Smooth muscle cell (in vitro differentiated cells): ENCODE measurements around the gene PANK2. TPM values are rescaled to one million over a fixed set of nuclear protein-coding genes. Genes with fewer than 3 reads are reported as not detected.

ENCODE experiments used
- DNase-seq: peaks from one replicate; lab custom pipeline; 2025; ENCODE audit not compliant: unreplicated experiment; lab: John Stamatoyannopoulos, UW
- H2AFZ ChIP-seq: fragments of 200-600 bp; sonication (generic); 2 replicates; pipeline ENCODE4 v1.6.0; 2016; ENCODE audit warnings: antibody characterized with exemption, low read depth, mild to moderate bottlenecking
- H3F3A ChIP-seq: fragments of 200-600 bp; sonication (generic); 2 replicates; pipeline ENCODE4 v1.6.0; 2017; ENCODE audit warnings: antibody characterized with exemption, low read depth
- H3K27ac ChIP-seq: fragments of 200-600 bp; sonication (generic); 2 replicates; pipeline ENCODE4 v1.5.1; 2016; ENCODE audit warnings: low read depth, mild to moderate bottlenecking
- H3K27me3 ChIP-seq: fragments of 200-600 bp; sonication (generic); 2 replicates; pipeline ENCODE4 v1.6.1; 2016; ENCODE audit warnings: low read depth, mild to moderate bottlenecking
- H3K36me3 ChIP-seq: fragments of 200-600 bp; sonication (generic); 2 replicates; pipeline ENCODE4 v1.5.1; 2016; ENCODE audit warnings: low read depth
- H3K4me1 ChIP-seq: fragments of 200-600 bp; sonication (generic); 2 replicates; pipeline ENCODE4 v1.5.1; 2016; ENCODE audit warnings: low read depth
- H3K4me2 ChIP-seq: fragments of 200-600 bp; sonication (generic); 2 replicates; pipeline ENCODE4 v1.6.0; 2016; ENCODE audit warnings: mild to moderate bottlenecking
- H3K4me3 ChIP-seq: fragments of 200-600 bp; sonication (generic); 2 replicates; pipeline ENCODE4 v1.5.1; 2016; ENCODE audit warnings: mild to moderate bottlenecking
- H3K79me2 ChIP-seq: fragments of 200-600 bp; sonication (generic); 2 replicates; pipeline ENCODE4 v1.6.0; 2016; ENCODE audit warnings: low read depth, mild to moderate bottlenecking
- H3K9ac ChIP-seq: fragments of 200-600 bp; sonication (generic); 2 replicates; pipeline ENCODE4 v1.6.0; 2016; ENCODE audit warnings: low read depth
- H3K9me3 ChIP-seq: fragments of 200-600 bp; sonication (generic); replicated peaks from 2 replicates; pipeline ENCODE4 v1.5.1; 2016; ENCODE audit warnings: low read depth
- H4K20me1 ChIP-seq: fragments of 200-600 bp; sonication (generic); 2 replicates; pipeline ENCODE4 v1.6.0; 2016; ENCODE audit warnings: low read depth
- WGBS: methylation state at CpG from one replicate; pipeline ENCODE4 v1.1.7; 2016; ENCODE audit warnings: low lambda C conversion rate; 5-methylcytosine and 5-hydroxymethylcytosine counted together
- polyA plus RNA-seq: library from polyadenylated mRNA; unstranded; fragments of >200 nt; fragmentation: Nextera tagmentation; extraction: Ambion mirVana; gene quantifications from 2 replicates; pipeline ENCODE4 v1.2.1, GENCODE V29; 2016
- total RNA-seq: library from RNA; depleted of rRNA; stranded (reverse); fragments of >200 nt; gene quantifications from 2 replicates; pipeline ENCODE4 v1.2.3, GENCODE V29; 2014
- TF ChIP-seq, protein P1 (sequence below): fragments of 200-600 bp; sonication (generic); IDR thresholded peaks from 2 replicates; pipeline ENCODE4 v1.5.1; 2017; ENCODE audit warnings: borderline replicate concordance, mild to moderate bottlenecking, antibody characterized with exemption; ENCODE audit not compliant: insufficient read depth, poor library complexity, severe bottlenecking

PANK2 gene
- total and polyA plus RNA-seq, 2 experiments from 2014 or later: 24.7 to 40.8 TPM

DNA sequence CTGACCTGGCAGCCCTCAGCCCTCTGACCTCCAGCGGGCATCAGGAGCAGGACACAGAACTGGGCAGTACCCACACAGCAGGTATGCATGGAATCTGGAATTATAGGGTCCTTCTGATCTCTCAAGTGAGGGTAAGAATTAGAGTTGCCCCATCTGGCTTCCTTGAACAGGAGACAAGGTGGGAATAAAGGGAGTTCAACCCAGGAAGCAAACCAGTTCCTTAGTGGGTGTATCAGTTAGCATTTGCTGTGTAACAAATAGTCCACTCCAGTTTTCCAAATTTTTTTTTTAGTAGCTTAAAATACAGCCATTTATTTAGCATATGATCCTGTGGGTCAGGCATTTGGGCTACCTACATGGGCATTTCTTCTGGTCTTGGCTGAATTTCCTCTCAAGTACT lies 26.9 kb upstream of the PANK2 start:
- Histone ChIP-seq H2AFZ (no peak overlapping the region), H4K20me1 (peaks cover 13% of the 10 kb centered on the region), H3K9ac (no peak overlapping the region), H3K4me3 (no peak overlapping the region), H3K79me2 (no peaks in the 10 kb centered on the region), H3K9me3 (no peaks in the 10 kb centered on the region), H3K27ac (no peak overlapping the region), H3K4me1 (no peaks in the 10 kb centered on the region), H3K27me3 (no peaks in the 10 kb centered on the region), H3K4me2 (no peak overlapping the region), H3K36me3 (peaks cover 9% of the 10 kb centered on the region), H3F3A (no peaks in the 10 kb centered on the region)
- WGBS: 96% methylated on average over 1 of the region's 1 CpG
- no peak for DNase-seq
- TF ChIP-seq, protein P1, sequence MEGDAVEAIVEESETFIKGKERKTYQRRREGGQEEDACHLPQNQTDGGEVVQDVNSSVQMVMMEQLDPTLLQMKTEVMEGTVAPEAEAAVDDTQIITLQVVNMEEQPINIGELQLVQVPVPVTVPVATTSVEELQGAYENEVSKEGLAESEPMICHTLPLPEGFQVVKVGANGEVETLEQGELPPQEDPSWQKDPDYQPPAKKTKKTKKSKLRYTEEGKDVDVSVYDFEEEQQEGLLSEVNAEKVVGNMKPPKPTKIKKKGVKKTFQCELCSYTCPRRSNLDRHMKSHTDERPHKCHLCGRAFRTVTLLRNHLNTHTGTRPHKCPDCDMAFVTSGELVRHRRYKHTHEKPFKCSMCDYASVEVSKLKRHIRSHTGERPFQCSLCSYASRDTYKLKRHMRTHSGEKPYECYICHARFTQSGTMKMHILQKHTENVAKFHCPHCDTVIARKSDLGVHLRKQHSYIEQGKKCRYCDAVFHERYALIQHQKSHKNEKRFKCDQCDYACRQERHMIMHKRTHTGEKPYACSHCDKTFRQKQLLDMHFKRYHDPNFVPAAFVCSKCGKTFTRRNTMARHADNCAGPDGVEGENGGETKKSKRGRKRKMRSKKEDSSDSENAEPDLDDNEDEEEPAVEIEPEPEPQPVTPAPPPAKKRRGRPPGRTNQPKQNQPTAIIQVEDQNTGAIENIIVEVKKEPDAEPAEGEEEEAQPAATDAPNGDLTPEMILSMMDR: no peak

DNA sequence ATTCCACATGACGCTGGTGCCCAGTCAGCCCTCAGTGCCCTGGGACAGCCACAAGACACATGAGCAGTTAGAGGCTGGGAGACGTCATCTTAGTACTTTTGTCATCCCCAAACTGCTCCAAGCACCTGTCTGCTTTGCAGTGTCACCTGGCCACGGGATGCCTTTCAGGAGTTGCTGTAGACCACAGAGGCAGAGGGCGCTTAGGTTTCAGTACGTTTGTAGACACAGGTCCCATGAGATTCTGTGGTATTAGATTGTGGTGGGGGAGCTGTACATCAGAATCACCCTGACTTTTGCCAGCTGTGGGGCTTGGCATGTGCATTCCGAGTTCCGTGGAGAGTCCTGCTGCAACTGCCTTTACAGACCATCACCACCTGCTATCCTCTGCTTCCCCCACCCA lies 25.9 kb upstream of the PANK2 start:
- no peaks in the 10 kb centered on the region for H3K4me1 ChIP-seq
- H3K4me3 ChIP-seq: no peak overlapping the region
- H2AFZ ChIP-seq: no peak overlapping the region
- peaks cover 9% of the 10 kb centered on the region for H3K36me3 ChIP-seq
- H4K20me1 ChIP-seq: peaks cover 12% of the 10 kb centered on the region
- no peaks in the 10 kb centered on the region for H3K79me2 ChIP-seq
- 92% methylated on average over 7 of the region's 7 CpGs for WGBS
- no peak overlapping the region for H3K4me2 ChIP-seq
- TF ChIP-seq, protein P1: no peak
- no peak for DNase-seq
- H3F3A ChIP-seq: no peaks in the 10 kb centered on the region
- no peaks in the 10 kb centered on the region for H3K27me3 ChIP-seq
- no peak overlapping the region for H3K9ac ChIP-seq
- no peaks in the 10 kb centered on the region for H3K9me3 ChIP-seq
- no peak overlapping the region for H3K27ac ChIP-seq

DNA sequence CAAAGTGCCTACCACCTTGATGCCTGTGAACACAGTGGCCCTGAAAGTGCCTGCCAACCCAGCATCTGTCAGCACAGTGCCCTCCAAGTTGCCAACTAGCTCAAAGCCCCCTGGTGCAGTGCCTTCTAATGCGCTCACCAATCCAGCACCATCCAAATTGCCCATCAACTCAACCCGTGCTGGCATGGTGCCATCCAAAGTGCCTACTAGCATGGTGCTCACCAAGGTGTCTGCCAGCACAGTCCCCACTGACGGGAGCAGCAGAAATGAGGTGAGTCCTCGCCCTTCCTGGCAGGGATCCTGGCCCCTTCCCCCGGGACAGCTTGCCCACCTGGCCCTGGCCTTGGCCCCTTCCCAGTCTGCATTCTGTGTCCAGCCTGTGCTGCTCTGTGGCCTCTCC lies 24.7 kb upstream of the PANK2 start:
- peaks cover 9% of the 10 kb centered on the region for H3K36me3 ChIP-seq
- H3F3A ChIP-seq: no peaks in the 10 kb centered on the region
- H3K4me2 ChIP-seq: no peak overlapping the region
- WGBS: 97% methylated on average over 5 of the region's 5 CpGs
- no peak overlapping the region for H3K4me3 ChIP-seq
- DNase-seq: no peak
- H3K27me3 ChIP-seq: no peaks in the 10 kb centered on the region
- H3K4me1 ChIP-seq: no peaks in the 10 kb centered on the region
- H3K27ac ChIP-seq: no peak overlapping the region
- no peak overlapping the region for H2AFZ ChIP-seq
- H3K79me2 ChIP-seq: no peaks in the 10 kb centered on the region
- H3K9ac ChIP-seq: no peak overlapping the region
- H4K20me1 ChIP-seq: peaks cover 12% of the 10 kb centered on the region
- H3K9me3 ChIP-seq: no peaks in the 10 kb centered on the region
- TF ChIP-seq, protein P1: no peak

DNA sequence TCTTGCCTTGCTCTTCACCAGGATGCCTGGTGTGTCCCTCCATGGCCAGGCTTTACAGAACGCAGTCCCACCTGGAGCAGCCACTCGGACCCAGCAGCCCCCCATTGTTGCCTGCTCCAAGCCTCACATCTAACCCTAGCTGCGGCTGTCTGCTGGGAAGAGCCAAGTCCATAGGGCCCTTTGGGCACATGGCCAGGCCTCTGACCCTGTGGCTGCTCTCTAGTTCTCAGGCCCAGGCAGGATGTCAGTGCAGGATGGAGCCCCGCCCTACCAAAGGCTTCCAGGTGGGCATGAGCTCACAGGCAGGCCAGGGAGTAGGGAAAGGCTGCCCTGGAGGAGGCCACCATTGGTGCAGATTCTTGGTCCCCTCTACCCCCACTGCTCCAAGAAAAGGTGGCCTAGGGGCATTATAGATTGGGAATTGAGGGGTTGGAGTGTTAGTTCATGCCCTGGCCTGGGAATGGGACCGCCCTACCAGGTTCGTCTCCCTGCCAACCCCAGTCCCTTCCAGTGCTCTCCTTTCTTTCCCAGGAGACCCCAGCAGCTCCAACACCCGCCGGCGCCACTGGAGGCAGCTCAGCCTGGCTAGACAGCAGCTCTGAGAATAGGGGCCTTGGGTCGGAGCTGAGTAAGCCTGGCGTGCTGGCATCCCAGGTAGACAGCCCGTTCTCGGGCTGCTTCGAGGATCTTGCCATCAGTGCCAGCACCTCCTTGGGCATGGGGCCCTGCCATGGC lies 23.9 kb upstream of the PANK2 start:
- Histone ChIP-seq H3K4me3 (no peak overlapping the region), H3K27me3 (no peaks in the 10 kb centered on the region), H3K9me3 (no peaks in the 10 kb centered on the region), H3K36me3 (peaks cover 9% of the 10 kb centered on the region), H3K79me2 (no peaks in the 10 kb centered on the region), H2AFZ (no peak overlapping the region), H3K27ac (no peak overlapping the region), H3F3A (no peaks in the 10 kb centered on the region), H3K9ac (no peak overlapping the region), H3K4me1 (no peaks in the 10 kb centered on the region), H4K20me1 (peaks cover 12% of the 10 kb centered on the region), H3K4me2 (no peak overlapping the region)
- TF ChIP-seq, protein P1: no peak
- 97% methylated on average over 14 of the region's 14 CpGs for WGBS
- no peak for DNase-seq
